CD4-positive, CD25-positive, alpha-beta regulatory T cell (primary cell): ENCODE measurements around the gene ARHGEF28. TPM values are rescaled to one million over a fixed set of nuclear protein-coding genes. Genes with fewer than 3 reads are reported as not detected.

Experiments
- ATAC-seq, 2 donors: fragments of 150-1000 bp; cut with Tn5 transposase; one replicate each; pipeline ENCODE4 v1.10.0; 2021; ENCODE audit warnings: low read depth in 2 of 2, moderate number of reproducible peaks in 2 of 2, moderate library complexity in 1 of 2
- DNase-seq, 3 donors: peaks; one replicate each; pipeline versions ENCODE4 v3.0.0 to v3.0.0-alpha.2; 2012 to 2022; ENCODE audit warnings: mixed read lengths in 1 of 3
- H3K27ac ChIP-seq: one replicate; pipeline ENCODE4 v1.7.0; 2013; ENCODE audit warnings: mild to moderate bottlenecking, low read length; ENCODE audit not compliant: insufficient read depth, poor library complexity, severe bottlenecking
- H3K27me3 ChIP-seq: one replicate; pipeline ENCODE4 v1.7.0; 2013; ENCODE audit warnings: low read length; ENCODE audit not compliant: control insufficient read depth, insufficient read depth
- H3K36me3 ChIP-seq: one replicate; pipeline ENCODE4 v1.7.0; 2013; ENCODE audit warnings: mild to moderate bottlenecking, low read length, moderate library complexity; ENCODE audit not compliant: control insufficient read depth, insufficient read depth
- H3K4me1 ChIP-seq: 2 replicates; pipeline ENCODE4 v1.7.0; 2013; ENCODE audit warnings: mild to moderate bottlenecking, low read length; ENCODE audit not compliant: insufficient read depth, control insufficient read depth, poor library complexity, severe bottlenecking
- H3K4me3 ChIP-seq: one replicate; pipeline ENCODE4 v1.7.0; 2013; ENCODE audit warnings: low read depth, mild to moderate bottlenecking, low read length, moderate library complexity
- H3K9me3 ChIP-seq, 2 experiments: 1 replicate in 1 of 2; 2 replicates in 1 of 2; pipeline ENCODE4 v1.7.0; 2013; ENCODE audit warnings: low read length in 2 of 2, mild to moderate bottlenecking in 1 of 2, moderate library complexity in 1 of 2; ENCODE audit not compliant: control insufficient read depth in 2 of 2
- H3K27ac Mint-ChIP-seq, 3 donors: one replicate each; pipeline ENCODE4 v1.8.0; 2020 to 2022; ENCODE audit warnings: mild to moderate bottlenecking in 3 of 3, mixed read lengths in 3 of 3, moderate library complexity in 2 of 3
- H3K27me3 Mint-ChIP-seq: one replicate; pipeline ENCODE4 v1.8.0; 2022; ENCODE audit warnings: mild to moderate bottlenecking, mixed read lengths
- H3K36me3 Mint-ChIP-seq: one replicate; pipeline ENCODE4 v1.8.0; 2020; ENCODE audit warnings: mixed read lengths
- H3K4me1 Mint-ChIP-seq, 4 donors: one replicate each; pipeline ENCODE4 v1.8.0; 2020 to 2022; ENCODE audit warnings: mixed read lengths in 4 of 4, mild to moderate bottlenecking in 1 of 4
- H3K4me3 Mint-ChIP-seq, 4 donors: one replicate each; pipeline ENCODE4 v1.8.0; 2020 to 2022; ENCODE audit warnings: mild to moderate bottlenecking in 4 of 4, mixed read lengths in 4 of 4, moderate library complexity in 3 of 4
- H3K9me3 Mint-ChIP-seq, 7 donors: one replicate each; pipeline ENCODE4 v1.8.0; 2020 to 2022; ENCODE audit warnings: mixed read lengths in 7 of 7, mild to moderate bottlenecking in 3 of 7, moderate library complexity in 2 of 7
- polyA plus RNA-seq, 4 donors: library from polyadenylated mRNA; unstranded; fragments of 300-500 nt; fragmentation: Illumina TruSeq; gene quantifications; one replicate each; pipeline ENCODE4 v1.2.3, GENCODE V29; 2021
- total RNA-seq: library from RNA; stranded (reverse); gene quantifications from one replicate; pipeline ENCODE4 v1.2.3, GENCODE V29; 2022

The ARHGEF28 gene
- total and polyA plus RNA-seq, 5 donors from 2014 or later, result not detected

- Mint-ChIP-seq H3K4me1 (no peaks in the 10 kb centered on the region), H3K36me3 (no peaks in the 10 kb centered on the region), H3K27me3 (peaks cover 17% of the 10 kb centered on the region), H3K9me3 (peaks cover 0 to 6% (median 2%) of the 10 kb centered on the region in 7 donors), H3K4me3 (no peak overlapping the region), H3K27ac (no peak overlapping the region)
- no peak overlapping the region for H3K4me3 ChIP-seq
- no peak overlapping the region for H3K27ac ChIP-seq
- no peaks in the 10 kb centered on the region for H3K4me1 ChIP-seq
- DNase-seq (peak in 1 of 3 donors; percentile 49), ATAC-seq (no peak)
- no peaks in the 10 kb centered on the region for H3K9me3 ChIP-seq
- no peaks in the 10 kb centered on the region for H3K27me3 ChIP-seq
- no peaks in the 10 kb centered on the region for H3K36me3 ChIP-seq
Observed at GRCh38 chr5:73596705-73597328, 29.2 kb upstream of the ARHGEF28 start.

- Mint-ChIP-seq H3K36me3 (no peaks in the 10 kb centered on the region), H3K9me3 (peaks cover 0 to 13% (median 2%) of the 10 kb centered on the region in 7 donors), H3K27me3 (peaks cover 16% of the 10 kb centered on the region), H3K27ac (no peak overlapping the region), H3K4me1 (peaks cover 0 to 3% (median 1%) of the 10 kb centered on the region in 4 donors), H3K4me3 (no peak overlapping the region)
- H3K27me3 ChIP-seq, result peaks cover 2% of the 10 kb centered on the region
- ATAC-seq (no peak), DNase-seq (no peak)
- H3K27ac ChIP-seq, result no peak overlapping the region
- H3K4me3 ChIP-seq, result no peak overlapping the region
- no peaks in the 10 kb centered on the region for H3K36me3 ChIP-seq
- no peaks in the 10 kb centered on the region for H3K9me3 ChIP-seq
- no peaks in the 10 kb centered on the region for H3K4me1 ChIP-seq
Observed at GRCh38 chr5:73599380-73599779, 26.6 kb upstream of the ARHGEF28 start.

GRCh38 chr5:73603998-73604397 is 22.0 kb upstream of the ARHGEF28 start:
- no peaks in the 10 kb centered on the region for H3K4me1 ChIP-seq
- no peaks in the 10 kb centered on the region for H3K36me3 ChIP-seq
- H3K27ac ChIP-seq, result no peak overlapping the region
- Mint-ChIP-seq H3K4me3 (no peak overlapping the region), H3K4me1 (peaks cover 0 to 3% (median 1%) of the 10 kb centered on the region in 4 donors), H3K27me3 (peaks cover 27% of the 10 kb centered on the region), H3K27ac (no peak overlapping the region), H3K9me3 (peaks cover 0 to 13% (median 2%) of the 10 kb centered on the region in 7 donors), H3K36me3 (no peaks in the 10 kb centered on the region)
- ATAC-seq, result peak in 1 of 2 donors; percentile 37
- H3K9me3 ChIP-seq, result no peaks in the 10 kb centered on the region
- H3K27me3 ChIP-seq, result peaks cover 2% of the 10 kb centered on the region
- no peak overlapping the region for H3K4me3 ChIP-seq
- DNase-seq, result peak in 1 of 3 donors; percentile 6

- DNase-seq (no peak), ATAC-seq (no peak)
- Histone ChIP-seq H3K4me3 (no peak overlapping the region), H3K9me3 (no peaks in the 10 kb centered on the region), H3K4me1 (no peaks in the 10 kb centered on the region), H3K27ac (no peak overlapping the region), H3K27me3 (peaks cover 2% of the 10 kb centered on the region), H3K36me3 (no peaks in the 10 kb centered on the region)
- Mint-ChIP-seq H3K27me3 (peaks cover 22% of the 10 kb centered on the region), H3K36me3 (no peaks in the 10 kb centered on the region), H3K27ac (no peak overlapping the region), H3K4me1 (peaks cover 0 to 3% (median 1%) of the 10 kb centered on the region in 4 donors), H3K4me3 (no peak overlapping the region), H3K9me3 (peaks cover 0 to 13% (median 2%) of the 10 kb centered on the region in 7 donors)
Observed at GRCh38 chr5:73605223-73606087, 20.5 kb upstream of the ARHGEF28 start.

- H3K36me3 ChIP-seq, result no peaks in the 10 kb centered on the region
- Mint-ChIP-seq H3K9me3 (peaks cover 0 to 11% (median 2%) of the 10 kb centered on the region in 7 donors), H3K27ac (no peak overlapping the region), H3K4me1 (peaks cover 0 to 3% (median 1%) of the 10 kb centered on the region in 4 donors), H3K27me3 (peaks cover 19% of the 10 kb centered on the region), H3K4me3 (no peak overlapping the region), H3K36me3 (no peaks in the 10 kb centered on the region)
- ATAC-seq (no peak), DNase-seq (no peak)
- peaks cover 4% of the 10 kb centered on the region for H3K27me3 ChIP-seq
- no peaks in the 10 kb centered on the region for H3K9me3 ChIP-seq
- no peak overlapping the region for H3K4me3 ChIP-seq
- H3K4me1 ChIP-seq, result no peaks in the 10 kb centered on the region
- H3K27ac ChIP-seq, result no peak overlapping the region
Observed at GRCh38 chr5:73606206-73606753, 19.7 kb upstream of the ARHGEF28 start.

- ATAC-seq, result no peak
Observed at GRCh38 chr5:73607228-73607627, 18.8 kb upstream of the ARHGEF28 start.

GRCh38 chr5:73612799-73613198 is 13.2 kb upstream of the ARHGEF28 start:
- H3K27me3 ChIP-seq, result peaks cover 5% of the 10 kb centered on the region
- no peaks in the 10 kb centered on the region for H3K36me3 Mint-ChIP-seq
- H3K4me1 ChIP-seq, result no peaks in the 10 kb centered on the region
- H3K27ac ChIP-seq, result no peak overlapping the region
- H3K27ac Mint-ChIP-seq, result no peak overlapping the region
- DNase-seq, result no peak
- H3K4me3 ChIP-seq, result no peak overlapping the region
- no peaks in the 10 kb centered on the region for H3K9me3 Mint-ChIP-seq
- no peaks in the 10 kb centered on the region for H3K4me1 Mint-ChIP-seq
- peaks cover 15% of the 10 kb centered on the region for H3K27me3 Mint-ChIP-seq
- ATAC-seq, result no peak
- H3K4me3 Mint-ChIP-seq, result no peak overlapping the region
- H3K36me3 ChIP-seq, result no peaks in the 10 kb centered on the region
- H3K9me3 ChIP-seq, result no peaks in the 10 kb centered on the region

More at GRCh38 chr5:73607228-73607627, 18.8 kb upstream of the ARHGEF28 start:
- peaks cover 0 to 3% (median 1%) of the 10 kb centered on the region in 4 donors for H3K4me1 Mint-ChIP-seq
- Histone ChIP-seq H3K9me3 (no peaks in the 10 kb centered on the region), H3K4me1 (no peaks in the 10 kb centered on the region), H3K4me3 (no peak overlapping the region), H3K27me3 (peaks cover 7% of the 10 kb centered on the region), H3K27ac (no peak overlapping the region), H3K36me3 (no peaks in the 10 kb centered on the region)
- H3K9me3 Mint-ChIP-seq, result peaks cover 0 to 3% (median 0%) of the 10 kb centered on the region in 7 donors
- no peak overlapping the region for H3K4me3 Mint-ChIP-seq
- peaks cover 18% of the 10 kb centered on the region for H3K27me3 Mint-ChIP-seq
- H3K27ac Mint-ChIP-seq, result no peak overlapping the region
- no peaks in the 10 kb centered on the region for H3K36me3 Mint-ChIP-seq
- no peak for DNase-seq
